HG03103 (cell line): Measurements from ENCODE around the gene HOXB13.

Experiments
- ATAC-seq: cut with Tn5 transposase; IDR thresholded peaks from one replicate; pipeline ENCODE4 v1.9.1; 2021; ENCODE audit warnings: low read depth; ENCODE audit not compliant: unreplicated experiment

HOXB13 gene

GRCh38 chr17:48749621-48750553 is 21.3 kb upstream of the HOXB13 start:
- no peak for ATAC-seq

GRCh38 chr17:48748718-48749566 is 20.4 kb upstream of the HOXB13 start:
- ATAC-seq: no peak

GRCh38 chr17:48747445-48748363 is 19.2 kb upstream of the HOXB13 start:
- ATAC-seq: no peak

- no peak for ATAC-seq
Measured at GRCh38 chr17:48746916-48747444, 18.4 kb upstream of the HOXB13 start.

- no peak for ATAC-seq
Measured at GRCh38 chr17:48745381-48746275, 17.1 kb upstream of the HOXB13 start.

GRCh38 chr17:48740537-48740936 is 12.0 kb upstream of the HOXB13 start:
- ATAC-seq: no peak

GRCh38 chr17:48738803-48739526 is 10.4 kb upstream of the HOXB13 start:
- ATAC-seq: no peak

GRCh38 chr17:48738424-48738802 is 9.9 kb upstream of the HOXB13 start:
- no peak for ATAC-seq

GRCh38 chr17:48737330-48738043 is 8.9 kb upstream of the HOXB13 start:
- no peak for ATAC-seq

- no peak for ATAC-seq
Measured at GRCh38 chr17:48735062-48735351, 6.5 kb upstream of the HOXB13 start.

GRCh38 chr17:48734333-48735061 is 5.9 kb upstream of the HOXB13 start:
- no peak for ATAC-seq

- ATAC-seq: no peak
Measured at GRCh38 chr17:48733632-48734328, 5.2 kb upstream of the HOXB13 start.

- ATAC-seq: no peak
Measured at GRCh38 chr17:48732688-48733629, 4.4 kb upstream of the HOXB13 start.

GRCh38 chr17:48731355-48731754 is 2.8 kb upstream of the HOXB13 start:
- ATAC-seq: no peak

GRCh38 chr17:48730240-48730550 is 1.6 kb upstream of the HOXB13 start:
- no peak for ATAC-seq
